GM21619 (cell line): Measurements from ENCODE around the gene EXTL2.
"Not testable (repeated sequence)": the region's sequence is repeated elsewhere in the genome, so short reads cannot be mapped to it uniquely, and the experiment has no call there.

Source experiments
- ATAC-seq: cut with Tn5 transposase; IDR thresholded peaks from one replicate; pipeline ENCODE4 v1.9.1; 2021; ENCODE audit not compliant: unreplicated experiment

EXTL2 gene

GRCh38 chr1:100861379-100861778 is 33.3 kb downstream of the EXTL2 start:
- no peak for ATAC-seq

GRCh38 chr1:100860397-100860991 is 34.1 kb downstream of the EXTL2 start:
- no peak for ATAC-seq

DNA sequence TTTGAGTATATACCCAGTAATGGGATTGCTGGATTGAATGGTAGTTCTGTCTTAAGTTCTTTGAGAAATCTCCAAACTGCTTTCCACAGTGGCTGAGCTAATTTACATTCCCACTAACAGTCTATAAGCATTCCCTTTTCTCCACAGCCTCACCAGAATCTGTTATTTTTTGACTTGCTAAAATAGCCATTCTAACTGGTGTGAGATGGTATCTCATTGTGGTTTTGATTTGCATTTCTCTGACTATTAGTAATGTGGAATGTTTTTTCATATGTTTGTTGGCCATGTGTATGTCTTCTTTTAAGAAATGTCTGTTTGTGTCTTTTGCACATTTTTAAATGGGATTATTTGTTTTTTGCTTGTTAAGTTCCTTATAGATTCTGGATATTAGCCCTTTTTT is 39.5 kb downstream of the EXTL2 start:
- ATAC-seq: not testable (repeated sequence)

GRCh38 chr1:100852976-100853375 is 41.7 kb downstream of the EXTL2 start:
- no peak for ATAC-seq

DNA sequence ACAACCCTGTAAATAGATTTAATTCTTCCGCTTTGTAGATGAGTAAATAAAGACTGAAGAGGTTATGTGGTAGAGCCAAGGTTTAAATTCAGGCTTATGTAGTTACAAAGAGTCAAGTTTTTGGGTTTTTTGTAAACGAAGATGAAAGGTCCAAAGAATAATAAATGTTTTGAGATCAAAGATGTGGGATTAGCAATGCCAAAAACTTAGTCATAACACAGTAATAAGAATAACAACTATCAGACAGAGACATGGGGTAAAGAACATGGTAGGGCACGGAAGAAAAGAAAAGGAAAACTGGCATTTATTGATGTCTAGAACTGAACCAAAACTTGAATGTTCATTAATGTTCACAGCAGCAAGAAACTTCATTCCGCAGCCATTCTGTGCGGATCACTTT is 42.9 kb downstream of the EXTL2 start:
- ATAC-seq: no peak

DNA sequence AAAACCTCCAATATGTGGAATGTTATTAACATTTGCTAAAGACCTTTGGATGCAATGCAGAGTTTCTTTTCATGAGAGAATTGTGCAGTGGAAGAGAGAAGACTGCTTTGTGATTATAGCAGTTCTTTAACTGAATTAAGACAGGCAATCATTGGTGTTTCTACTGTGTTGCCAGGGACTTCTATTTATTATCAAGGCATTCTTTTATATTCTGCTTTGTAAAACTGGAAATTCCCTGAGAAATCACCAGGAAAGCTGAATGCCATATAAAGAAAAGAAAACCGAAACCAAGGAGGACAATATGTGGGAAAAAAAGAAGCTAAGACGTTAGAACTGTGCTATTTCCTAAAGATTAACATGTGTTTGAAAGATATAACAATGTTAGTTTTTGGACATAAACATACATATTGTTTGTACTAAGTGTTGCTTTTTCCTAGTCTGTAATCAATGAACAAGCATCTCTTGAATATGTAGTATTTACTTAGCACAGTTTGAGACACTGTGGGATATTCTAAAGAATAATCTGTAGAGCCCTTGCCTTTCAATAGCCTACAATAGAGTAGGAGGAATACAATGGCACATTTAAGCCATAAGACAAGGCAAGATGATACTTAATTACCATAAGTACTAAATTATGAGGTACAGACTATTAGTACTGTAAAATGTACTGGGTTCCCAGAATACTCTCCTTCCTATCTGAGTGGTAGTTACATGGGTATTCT is 47.1 kb downstream of the EXTL2 start:
- ATAC-seq: no peak

DNA sequence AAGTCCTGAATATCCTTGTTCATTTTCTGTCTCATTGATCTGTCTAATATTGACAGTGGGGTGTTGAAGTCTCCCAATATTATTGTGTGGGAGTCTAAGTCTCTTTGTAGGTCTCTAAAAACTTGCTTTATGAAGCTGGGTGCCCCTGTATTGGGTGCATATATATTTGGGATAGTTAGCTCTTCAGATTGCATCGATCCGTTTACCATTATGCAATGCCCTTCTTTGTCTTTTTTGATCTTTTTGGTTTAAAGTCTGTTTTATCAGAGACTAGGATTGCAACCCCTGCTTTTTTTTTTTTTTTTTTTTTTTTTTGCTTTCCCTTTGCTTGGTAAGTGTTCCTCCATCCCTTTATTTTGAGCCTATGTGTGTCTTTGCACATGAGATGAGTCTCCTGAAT is 51.5 kb downstream of the EXTL2 start:
- not testable (repeated sequence) for ATAC-seq

GRCh38 chr1:100835866-100836842 is 58.5 kb downstream of the EXTL2 start:
- ATAC-seq: no peak

DNA sequence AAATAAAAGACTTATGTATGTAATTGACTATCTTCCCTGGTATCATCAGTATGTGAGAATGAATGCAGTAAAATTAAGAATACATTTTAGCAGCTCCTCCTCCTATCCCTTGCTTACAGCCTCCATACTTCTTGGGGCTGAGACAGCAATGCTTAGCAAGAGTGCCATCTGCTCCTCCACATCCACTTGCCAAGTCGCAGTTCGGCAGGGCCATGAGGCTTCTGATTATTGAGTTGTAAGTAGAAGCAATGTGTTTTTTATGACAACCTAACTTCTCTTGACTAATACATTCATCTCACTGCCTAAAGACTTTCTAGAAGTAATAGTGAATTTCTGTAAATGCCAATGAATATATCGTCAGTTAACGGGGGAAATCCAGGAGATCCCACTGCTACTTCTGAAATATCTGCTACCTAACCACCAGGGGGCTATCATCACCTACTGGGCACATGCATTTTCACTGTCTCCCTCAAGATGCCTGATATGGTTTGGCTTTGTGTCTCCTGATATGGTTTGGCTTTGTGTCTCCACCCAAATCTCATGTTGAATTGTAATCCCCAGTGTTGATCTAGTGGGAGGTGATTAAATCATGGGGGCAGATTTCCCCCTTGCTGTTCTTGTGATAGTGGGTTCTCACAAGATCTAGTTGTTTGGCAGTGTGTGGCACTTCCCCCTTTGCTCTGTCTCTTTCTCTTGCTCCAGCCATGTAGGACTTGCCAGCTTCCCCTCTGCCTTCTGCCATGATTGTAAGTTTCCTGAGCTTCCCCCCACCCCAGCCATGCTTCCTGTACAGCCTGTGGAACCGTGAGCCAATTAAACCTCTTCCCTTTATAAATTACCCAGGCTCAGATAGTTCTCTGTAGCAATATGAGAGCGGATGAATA is 59.6 kb downstream of the EXTL2 start:
- peak; percentile 55 for ATAC-seq

GRCh38 chr1:100832694-100833428 is 61.8 kb downstream of the EXTL2 start:
- no peak for ATAC-seq

DNA sequence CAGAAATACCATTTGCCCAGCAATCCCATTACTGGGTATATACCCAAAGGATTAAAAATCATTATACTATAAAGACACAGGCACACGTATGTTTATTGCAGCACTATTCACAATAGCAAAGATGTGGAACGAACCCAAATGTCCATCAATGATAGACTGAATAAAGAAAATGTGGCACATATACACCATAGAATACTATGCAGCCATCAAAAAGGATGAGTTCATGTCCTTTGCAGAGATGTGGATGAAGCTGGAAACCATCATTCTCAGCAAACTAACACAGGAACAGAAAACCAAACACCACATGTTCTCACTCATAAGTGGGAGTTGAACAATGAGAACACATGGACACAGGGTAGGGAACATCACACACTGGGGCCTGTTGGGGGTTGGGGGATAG is 69.0 kb downstream of the EXTL2 start:
- ATAC-seq: not testable (repeated sequence)
